Effector memory CD8-positive, alpha-beta T cell (primary cell): ENCODE measurements around the gene HOXC10.
A peak's percentile ranks its signal among the peaks of the same experiment; 100 is the strongest.

ENCODE experiments used
- ATAC-seq: fragments of 150-1000 bp; cut with Tn5 transposase; replicated peaks from 2 replicates; pipeline ENCODE4 v1.10.0; 2021; ENCODE audit warnings: mild to moderate bottlenecking, moderate library complexity
- DNase-seq, 3 experiments: peaks; one replicate each; pipeline ENCODE4 v3.0.0; 2021
- H3K27ac Mint-ChIP-seq, 2 donors: one replicate each; pipeline ENCODE4 v1.8.0; 2022; ENCODE audit warnings: mild to moderate bottlenecking in 2 of 2, mixed read lengths in 2 of 2, moderate library complexity in 2 of 2
- H3K27me3 Mint-ChIP-seq, 2 donors: one replicate each; pipeline ENCODE4 v1.8.0; 2022; ENCODE audit warnings: mixed read lengths in 2 of 2
- H3K36me3 Mint-ChIP-seq: one replicate; pipeline ENCODE4 v1.8.0; 2022; ENCODE audit warnings: mild to moderate bottlenecking, moderate library complexity, mixed read lengths; ENCODE audit not compliant: insufficient read depth
- H3K4me1 Mint-ChIP-seq, 2 donors: one replicate each; pipeline ENCODE4 v1.8.0; 2022; ENCODE audit warnings: low read depth in 2 of 2, mixed read lengths in 2 of 2
- H3K4me3 Mint-ChIP-seq, 2 donors: one replicate each; pipeline ENCODE4 v1.8.0; 2022; ENCODE audit warnings: mild to moderate bottlenecking in 2 of 2, mixed read lengths in 2 of 2, moderate library complexity in 2 of 2
- H3K9me3 Mint-ChIP-seq, 2 donors: one replicate each; pipeline ENCODE4 v1.8.0; 2022; ENCODE audit warnings: mixed read lengths in 2 of 2

HOXC10 gene

DNA sequence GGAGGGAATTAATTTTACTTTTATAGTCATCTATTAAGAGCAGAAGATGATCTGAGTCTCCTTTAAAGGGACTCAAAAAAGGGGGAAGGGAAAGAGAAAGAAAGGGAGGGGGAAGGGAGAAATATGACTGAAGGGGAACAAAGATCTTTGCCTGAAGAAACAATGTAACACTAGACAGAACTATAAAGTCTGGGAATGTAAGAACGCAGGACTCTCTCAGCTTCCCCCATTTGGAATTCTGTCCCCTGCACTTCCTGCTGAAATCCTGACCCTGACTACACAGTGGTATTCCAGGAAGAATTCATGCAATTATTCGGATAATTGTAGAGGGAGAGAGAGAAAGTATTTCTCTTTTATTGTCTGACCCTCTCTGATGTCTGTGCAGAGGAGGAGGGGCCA, 20.6 kb upstream of the HOXC10 start:
- H3K4me1 Mint-ChIP-seq: peaks cover 27 to 34% of the 10 kb centered on the region in 2 donors
- H3K36me3 Mint-ChIP-seq: peaks cover 32% of the 10 kb centered on the region
- H3K27me3 Mint-ChIP-seq: peaks cover 88 to 98% of the 10 kb centered on the region in 2 donors
- DNase-seq (no peak), ATAC-seq (no peak)
- no peak overlapping the region for H3K27ac Mint-ChIP-seq
- H3K4me3 Mint-ChIP-seq: peak overlapping the region in 1 of 2 donors; percentile 43
- H3K9me3 Mint-ChIP-seq: peaks cover 0 to 2% of the 10 kb centered on the region in 2 donors

DNA sequence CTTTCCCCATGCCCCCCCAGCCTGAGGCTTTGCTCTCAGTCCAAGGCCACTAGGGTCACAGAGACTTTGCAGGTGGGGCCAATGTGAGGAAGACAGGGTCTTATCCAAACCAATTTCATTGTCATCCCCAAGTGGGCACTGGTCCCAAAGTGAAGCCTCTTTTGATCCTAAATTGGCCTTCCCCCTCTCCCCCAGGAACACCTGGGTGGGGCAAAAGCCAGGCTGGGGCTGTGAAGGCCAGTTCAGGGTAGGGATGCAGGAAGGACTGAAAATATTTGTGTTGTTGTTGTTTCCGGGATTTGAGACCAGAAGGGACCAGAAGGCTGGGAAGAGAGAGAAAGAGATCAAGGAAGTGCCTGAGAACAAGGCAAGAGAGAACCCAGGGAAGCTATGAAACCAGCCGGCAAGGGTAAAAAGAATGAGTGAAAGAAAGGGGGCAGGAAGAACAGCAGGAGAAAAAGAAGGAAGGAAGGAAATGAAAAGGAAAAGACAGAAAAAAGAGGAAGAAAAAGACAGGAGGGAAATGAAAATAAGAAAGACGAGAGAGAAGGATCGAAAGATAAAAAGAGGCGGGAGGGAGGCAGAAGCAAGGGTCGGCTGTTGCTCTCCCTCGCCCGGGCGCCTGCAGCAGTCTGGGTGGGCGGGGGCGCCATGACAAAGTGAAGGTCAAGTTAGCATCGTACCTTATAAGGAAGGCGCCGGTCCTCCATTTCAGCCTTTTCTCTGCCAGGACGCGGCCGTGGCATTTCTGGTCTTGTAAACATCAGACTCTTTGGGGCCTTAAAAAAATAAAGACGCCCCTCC, 19.5 kb upstream of the HOXC10 start:
- Mint-ChIP-seq H3K27me3 (peaks cover 86 to 98% of the 10 kb centered on the region in 2 donors), H3K9me3 (no peaks in the 10 kb centered on the region), H3K36me3 (peaks cover 27% of the 10 kb centered on the region), H3K4me1 (peaks cover 25 to 28% of the 10 kb centered on the region in 2 donors), H3K27ac (no peak overlapping the region), H3K4me3 (peak overlapping the region; percentile 5 to 36)
- ATAC-seq: no peak
- DNase-seq: no peak

GRCh38 chr12:53966085-53966384, 18.9 kb upstream of the HOXC10 start:
- Mint-ChIP-seq H3K4me3 (peak overlapping the region; percentile 2 to 46), H3K27ac (no peak overlapping the region), H3K9me3 (no peaks in the 10 kb centered on the region), H3K36me3 (peaks cover 22% of the 10 kb centered on the region), H3K4me1 (peaks cover 23 to 26% of the 10 kb centered on the region in 2 donors), H3K27me3 (peaks cover 86 to 98% of the 10 kb centered on the region in 2 donors)
- ATAC-seq: no peak
- DNase-seq: no peak

- ATAC-seq (no peak), DNase-seq (no peak)
- Mint-ChIP-seq H3K36me3 (peaks cover 20% of the 10 kb centered on the region), H3K4me3 (peak overlapping the region; percentile 2 to 46), H3K27me3 (peaks cover 90 to 100% of the 10 kb centered on the region in 2 donors), H3K4me1 (peaks cover 23 to 26% of the 10 kb centered on the region in 2 donors), H3K27ac (no peak overlapping the region), H3K9me3 (no peaks in the 10 kb centered on the region)
These were observed 18.4 kb upstream of the HOXC10 start for GRCh38 chr12:53966385-53967133.

DNA sequence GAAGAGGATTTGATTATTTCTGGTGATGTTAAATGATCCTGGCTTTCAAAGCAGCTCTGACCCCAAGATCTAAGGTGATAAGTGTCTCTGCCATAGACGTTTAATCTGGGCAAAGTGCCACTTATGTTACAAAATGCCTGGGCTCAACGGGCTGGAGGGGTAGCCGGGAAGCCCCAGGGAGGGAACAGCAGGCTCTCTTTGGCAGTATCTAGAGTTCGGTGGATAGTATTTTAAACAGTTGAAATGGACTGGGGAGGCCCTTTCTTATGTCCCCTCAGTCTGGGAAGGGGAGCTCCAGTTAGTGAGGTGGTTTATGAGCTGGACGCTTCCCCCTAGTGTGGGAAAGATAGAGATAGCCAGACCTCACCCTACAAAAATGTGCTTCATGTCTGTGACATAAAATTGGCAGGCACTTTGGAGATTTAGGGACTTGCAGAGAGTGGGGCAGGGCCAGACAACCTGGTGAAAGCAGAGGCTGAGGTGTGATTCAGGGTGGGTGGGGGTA, 17.5 kb upstream of the HOXC10 start:
- Mint-ChIP-seq H3K4me3 (no peak overlapping the region), H3K27ac (no peak overlapping the region)

GRCh38 chr12:53968214-53969127, 16.5 kb upstream of the HOXC10 start:
- ATAC-seq (no peak), DNase-seq (no peak)
- Mint-ChIP-seq H3K9me3 (no peaks in the 10 kb centered on the region), H3K27ac (no peak overlapping the region), H3K27me3 (peaks cover 98 to 100% of the 10 kb centered on the region in 2 donors), H3K36me3 (peaks cover 21% of the 10 kb centered on the region), H3K4me1 (peaks cover 30 to 34% of the 10 kb centered on the region in 2 donors), H3K4me3 (no peak overlapping the region)

More for the DNA sequence above, 17.5 kb upstream of the HOXC10 start:
- DNase-seq (no peak), ATAC-seq (no peak)
- Mint-ChIP-seq H3K36me3 (peaks cover 17% of the 10 kb centered on the region), H3K27me3 (peaks cover 98 to 100% of the 10 kb centered on the region in 2 donors), H3K4me1 (peaks cover 23 to 26% of the 10 kb centered on the region in 2 donors), H3K9me3 (no peaks in the 10 kb centered on the region)

- H3K27ac Mint-ChIP-seq: no peak overlapping the region
These were observed 15.2 kb upstream of the HOXC10 start for GRCh38 chr12:53969588-53970259.

DNA sequence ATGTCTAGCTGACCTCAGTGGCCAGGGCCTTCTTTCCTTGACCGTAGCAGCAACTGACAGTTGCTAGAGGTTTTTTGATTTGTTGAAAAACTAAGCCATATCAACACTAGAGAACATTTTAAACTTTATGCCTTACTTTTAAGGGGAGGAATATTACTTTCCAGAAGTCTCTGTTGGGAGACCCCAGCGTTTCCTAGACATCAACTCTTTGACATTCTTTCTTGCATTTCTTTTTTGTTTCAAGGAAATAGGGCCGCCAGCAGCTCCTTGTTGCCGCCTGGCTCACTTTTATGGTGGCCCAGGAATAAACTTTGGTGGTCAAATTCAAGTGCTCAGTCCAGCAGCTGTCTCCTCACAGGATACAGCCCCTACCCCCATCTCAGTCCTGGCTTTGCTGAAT, 14.5 kb upstream of the HOXC10 start:
- ATAC-seq: no peak

More at GRCh38 chr12:53969588-53970259, 15.2 kb upstream of the HOXC10 start:
- Mint-ChIP-seq H3K4me1 (peaks cover 25 to 28% of the 10 kb centered on the region in 2 donors), H3K27me3 (peaks cover 94 to 100% of the 10 kb centered on the region in 2 donors), H3K9me3 (no peaks in the 10 kb centered on the region), H3K36me3 (peaks cover 28% of the 10 kb centered on the region), H3K4me3 (no peak overlapping the region)
- ATAC-seq (no peak), DNase-seq (no peak)

DNA sequence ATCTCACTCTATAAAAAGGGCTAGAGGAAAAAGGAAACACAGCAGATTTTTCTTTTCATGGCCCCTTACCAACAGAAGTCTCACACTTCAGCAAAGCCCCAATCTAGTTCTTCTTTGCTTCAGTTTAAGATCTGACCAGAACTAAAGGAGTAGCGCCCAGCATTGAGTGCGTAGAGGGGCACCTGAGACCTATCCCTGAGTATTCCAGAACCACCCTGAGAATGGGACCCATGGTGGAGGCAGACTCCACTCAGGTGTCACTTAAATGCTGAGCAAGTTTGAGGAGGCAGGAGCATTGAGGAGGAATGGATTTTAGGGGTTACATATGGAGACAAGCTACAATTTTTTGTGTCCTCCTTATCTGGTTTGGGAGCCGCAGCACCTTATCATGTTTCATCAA, 13.8 kb upstream of the HOXC10 start:
- Mint-ChIP-seq H3K9me3 (no peaks in the 10 kb centered on the region), H3K4me3 (no peak overlapping the region), H3K27me3 (peaks cover 88 to 100% of the 10 kb centered on the region in 2 donors), H3K4me1 (peaks cover 18 to 24% of the 10 kb centered on the region in 2 donors), H3K27ac (no peak overlapping the region), H3K36me3 (peaks cover 28% of the 10 kb centered on the region)
- ATAC-seq: no peak
- no peak for DNase-seq

More for the DNA sequence above, 14.5 kb upstream of the HOXC10 start:
- DNase-seq: no peak
- no peaks in the 10 kb centered on the region for H3K9me3 Mint-ChIP-seq
- H3K4me3 Mint-ChIP-seq: no peak overlapping the region
- H3K36me3 Mint-ChIP-seq: peaks cover 26% of the 10 kb centered on the region
- peaks cover 21 to 26% of the 10 kb centered on the region in 2 donors for H3K4me1 Mint-ChIP-seq
- H3K27me3 Mint-ChIP-seq: peaks cover 88 to 100% of the 10 kb centered on the region in 2 donors
- H3K27ac Mint-ChIP-seq: no peak overlapping the region

- DNase-seq (no peak), ATAC-seq (no peak)
- Mint-ChIP-seq H3K9me3 (no peaks in the 10 kb centered on the region), H3K4me1 (peaks cover 12 to 18% of the 10 kb centered on the region in 2 donors), H3K4me3 (no peak overlapping the region), H3K27me3 (peaks cover 88 to 100% of the 10 kb centered on the region in 2 donors), H3K27ac (no peak overlapping the region), H3K36me3 (peaks cover 32% of the 10 kb centered on the region)
These were observed 13.3 kb upstream of the HOXC10 start for GRCh38 chr12:53971686-53972085.

- DNase-seq (no peak), ATAC-seq (no peak)
- H3K36me3 Mint-ChIP-seq: peaks cover 32% of the 10 kb centered on the region
- peaks cover 11 to 17% of the 10 kb centered on the region in 2 donors for H3K4me1 Mint-ChIP-seq
- H3K27ac Mint-ChIP-seq: no peak overlapping the region
- H3K27me3 Mint-ChIP-seq: peaks cover 88 to 100% of the 10 kb centered on the region in 2 donors
- H3K9me3 Mint-ChIP-seq: no peaks in the 10 kb centered on the region
- peak overlapping the region in 1 of 2 donors; percentile 70 for H3K4me3 Mint-ChIP-seq
These were observed 12.7 kb upstream of the HOXC10 start for GRCh38 chr12:53972152-53972702.

GRCh38 chr12:53972722-53973235, 12.2 kb upstream of the HOXC10 start, which contains the start of gene HOXC11:
TSS of gene HOXC11 (plus strand) at chr12:53973126. CDS start at chr12:53973242, 116 bp downstream.
- DNase-seq (no peak), ATAC-seq (no peak)
- H3K4me3 Mint-ChIP-seq: peak within 1 kb of the TSS; percentile 73 to 74
- peaks cover 88 to 100% of the 10 kb centered on the region in 2 donors for H3K27me3 Mint-ChIP-seq
- peak within 1 kb of the TSS; percentile 11 to 82 for H3K27ac Mint-ChIP-seq
- H3K36me3 Mint-ChIP-seq: peaks cover 32% of the 10 kb centered on the region
- H3K4me1 Mint-ChIP-seq: peaks cover 11 to 17% of the 10 kb centered on the region in 2 donors
- no peaks in the 10 kb centered on the region for H3K9me3 Mint-ChIP-seq
